DND-41 (cell line): ENCODE measurements around the gene RAD51B.

Experiments used
- CTCF ChIP-seq: IDR thresholded peaks from 2 replicates; pipeline ENCODE4 v1.5.1; 2012; ENCODE audit warnings: borderline replicate concordance, low read length, moderate library complexity, mild to moderate bottlenecking; ENCODE audit not compliant: poor library complexity, severe bottlenecking; ENCODE audit errors: extremely low read depth
- EZH2 ChIP-seq: IDR thresholded peaks from 3 replicates; pipeline ENCODE4 v1.6.1; 2012; ENCODE audit warnings: borderline replicate concordance, low read depth, mild to moderate bottlenecking, moderate library complexity, low read length, inconsistent platforms; ENCODE audit not compliant: severe bottlenecking

DNA sequence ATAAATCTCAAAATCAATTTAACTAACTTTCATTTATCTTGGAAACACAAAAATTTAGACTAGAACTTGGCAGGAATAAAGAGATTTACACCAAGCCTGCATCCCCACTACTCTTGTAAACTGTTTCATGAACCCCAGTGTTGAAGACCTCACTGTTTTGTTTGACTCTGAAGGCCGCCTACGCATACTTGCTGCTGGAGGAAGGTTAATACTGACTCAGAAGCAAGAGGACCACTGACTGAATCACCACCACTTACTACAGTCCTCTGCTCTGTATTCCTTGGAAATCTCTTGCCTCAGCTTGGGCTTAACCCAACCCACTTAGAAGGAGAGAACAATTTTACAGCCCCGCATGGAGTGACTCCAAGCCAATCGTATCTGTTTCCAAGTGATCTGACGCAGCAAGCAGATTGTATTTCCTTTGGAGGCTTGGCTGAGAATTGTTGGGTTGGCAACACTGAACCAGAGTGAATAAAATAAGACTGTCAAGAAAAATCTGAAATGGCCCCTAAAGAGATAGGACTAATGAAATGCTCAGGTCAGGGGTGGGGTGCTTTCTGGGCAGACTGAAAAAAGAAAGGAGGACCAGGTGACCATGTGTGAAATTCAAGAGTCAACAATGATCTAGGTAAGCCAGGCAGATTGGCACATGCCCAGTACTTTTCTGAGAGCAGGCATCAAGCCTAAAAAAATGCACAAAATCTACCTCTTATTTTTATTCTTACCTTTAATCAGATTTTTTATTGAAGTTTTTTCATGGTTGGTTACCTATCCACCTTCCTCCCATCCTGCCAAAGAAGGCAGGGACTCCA is 724.7 kb downstream of the RAD51B start:
- no peak for TF ChIP-seq CTCF
- no peak for TF ChIP-seq EZH2
